ENCODE data around the gene ZNF529.
A peak's percentile ranks its signal among the peaks of the same experiment; 100 is the strongest.
"Not testable (repeated sequence)": the region's sequence is repeated elsewhere in the genome, so short reads cannot be mapped to it uniquely, and the experiment has no call there.

The ZNF529 gene

GRCh38 chr19:36573020-36573894 lies at the start of gene ZNF529:
Gene ZNF529 (minus strand): TSS chr19:36573292. CDS start chr19:36572346, 946 bp downstream.
- DNase-seq = peak; percentile 79

- no peak for DNase-seq
Observed at GRCh38 chr19:36605877-36606478, 32.9 kb upstream of the ZNF529 start.

GRCh38 chr19:36605101-36605876 lies 32.2 kb upstream of the ZNF529 start, which contains the start of gene ZNF382:
Gene ZNF382 (plus strand): TSS chr19:36605313. CDS start chr19:36609915, 4,602 bp downstream.
- DNase-seq = peak; percentile 48

- DNase-seq = peak; percentile 23
Observed at GRCh38 chr19:36604656-36605100, 31.6 kb upstream of the ZNF529 start.

GRCh38 chr19:36602681-36603080 lies 29.6 kb upstream of the ZNF529 start:
- not testable (repeated sequence) for DNase-seq

- no peak for DNase-seq
Observed at GRCh38 chr19:36579255-36579654, 6.2 kb upstream of the ZNF529 start.

- DNase-seq = no peak
Observed at GRCh38 chr19:36577271-36577996, 4.3 kb upstream of the ZNF529 start.

GRCh38 chr19:36574741-36575140 lies 1.6 kb upstream of the ZNF529 start:
- DNase-seq = no peak

- no peak for DNase-seq
Observed at GRCh38 chr19:36573895-36574720, 1.0 kb upstream of the ZNF529 start.

- no peak for DNase-seq
Observed at GRCh38 chr19:36572593-36573019, 486 bp downstream of the ZNF529 start.

GRCh38 chr19:36564391-36564790 lies 8.7 kb downstream of the ZNF529 start:
- DNase-seq = no peak

GRCh38 chr19:36547001-36547732 lies 25.9 kb downstream of the ZNF529 start:
- no peak for DNase-seq

- no peak for DNase-seq
Observed at GRCh38 chr19:36528921-36529518, 44.1 kb downstream of the ZNF529 start.

- DNase-seq = peak; percentile 92
Observed at GRCh38 chr19:36528194-36528920, 44.7 kb downstream of the ZNF529 start, which contains the start of gene ZNF260. Gene ZNF260 (minus strand): TSS chr19:36528271. CDS start chr19:36515238, 13,033 bp downstream.

GRCh38 chr19:36527873-36528193 lies 45.3 kb downstream of the ZNF529 start:
- DNase-seq = no peak

GRCh38 chr19:36527341-36527740 lies 45.8 kb downstream of the ZNF529 start:
- no peak for DNase-seq

- DNase-seq = no peak
Observed at GRCh38 chr19:36526581-36526980, 46.5 kb downstream of the ZNF529 start.

GRCh38 chr19:36524617-36525016 lies 48.5 kb downstream of the ZNF529 start:
- DNase-seq = no peak

- no peak for DNase-seq
Observed at GRCh38 chr19:36514012-36514612, 59.0 kb downstream of the ZNF529 start.
